HG03103 (cell line): ENCODE measurements around the gene DCAF16.
"Not testable (repeated sequence)": the region's sequence is repeated elsewhere in the genome, so short reads cannot be mapped to it uniquely, and the experiment has no call there.

Experiments used
- ATAC-seq: cut with Tn5 transposase; IDR thresholded peaks from one replicate; pipeline ENCODE4 v1.9.1; 2021; ENCODE audit warnings: low read depth; ENCODE audit not compliant: unreplicated experiment

DCAF16 gene

GRCh38 chr4:17810260-17811077 lies at the start of gene DCAF16, which contains the start of gene NCAPG:
Gene DCAF16, minus strand, starts transcription at chr4:17810757. Its CDS starts 6,616 bp downstream, at chr4:17804141.
Gene NCAPG, plus strand, starts transcription at chr4:17810979. Its CDS starts 99 bp downstream, at chr4:17811078.
- ATAC-seq = peak; percentile 85

- ATAC-seq = no peak
Measured at GRCh38 chr4:17859793-17860406, 49.3 kb upstream of the DCAF16 start.

GRCh38 chr4:17854036-17854435 lies 43.5 kb upstream of the DCAF16 start:
- no peak for ATAC-seq

GRCh38 chr4:17851959-17852358 lies 41.4 kb upstream of the DCAF16 start:
- ATAC-seq = no peak

GRCh38 chr4:17850295-17850694 lies 39.7 kb upstream of the DCAF16 start:
- not testable (repeated sequence) for ATAC-seq

- no peak for ATAC-seq
Measured at GRCh38 chr4:17846266-17846665, 35.7 kb upstream of the DCAF16 start.

GRCh38 chr4:17823871-17824669 lies 13.5 kb upstream of the DCAF16 start:
- ATAC-seq = no peak

GRCh38 chr4:17817027-17817426 lies 6.5 kb upstream of the DCAF16 start:
- peak; percentile 85 for ATAC-seq

- no peak for ATAC-seq
Measured at GRCh38 chr4:17816142-17816541, 5.6 kb upstream of the DCAF16 start.

- ATAC-seq = no peak
Measured at GRCh38 chr4:17814140-17814539, 3.6 kb upstream of the DCAF16 start.

- ATAC-seq = no peak
Measured at GRCh38 chr4:17812801-17813200, 2.2 kb upstream of the DCAF16 start.

GRCh38 chr4:17812125-17812524 lies 1.6 kb upstream of the DCAF16 start:
- ATAC-seq = no peak

- peak; percentile 15 for ATAC-seq
Measured at GRCh38 chr4:17811078-17811603, 584 bp upstream of the DCAF16 start.

GRCh38 chr4:17809667-17810066 lies 890 bp downstream of the DCAF16 start:
- no peak for ATAC-seq

GRCh38 chr4:17807446-17807845 lies 3.1 kb downstream of the DCAF16 start:
- no peak for ATAC-seq

GRCh38 chr4:17805580-17806155 lies 4.9 kb downstream of the DCAF16 start:
- no peak for ATAC-seq

GRCh38 chr4:17797808-17798207 lies 12.7 kb downstream of the DCAF16 start:
- ATAC-seq = peak; percentile 38

GRCh38 chr4:17794730-17795129 lies 15.8 kb downstream of the DCAF16 start:
- ATAC-seq = no peak

- no peak for ATAC-seq
Measured at GRCh38 chr4:17788956-17789355, 21.6 kb downstream of the DCAF16 start.

- no peak for ATAC-seq
Measured at GRCh38 chr4:17787315-17787714, 23.2 kb downstream of the DCAF16 start.
